ENCODE results near the gene NANOG. TPM values are rescaled to one million over a fixed set of nuclear protein-coding genes. Genes with fewer than 3 reads are reported as not detected.
"Not testable (repeated sequence)": the region's sequence is repeated elsewhere in the genome, so short reads cannot be mapped to it uniquely, and the experiment has no call there.

The NANOG gene
- total RNA-seq, 2 donors from 2014 or later: not detected

- H3K4me1 ChIP-seq: no peaks in the 10 kb centered on the region
- no peak overlapping the region for H3K27ac ChIP-seq
- H3K4me3 ChIP-seq: no peak overlapping the region
- DNase-seq (ENCODE audit: low spot score): no peak
- H3K27me3 ChIP-seq: no peaks in the 10 kb centered on the region
- no peaks in the 10 kb centered on the region for H3K36me3 ChIP-seq
- TF ChIP-seq, protein P1, sequence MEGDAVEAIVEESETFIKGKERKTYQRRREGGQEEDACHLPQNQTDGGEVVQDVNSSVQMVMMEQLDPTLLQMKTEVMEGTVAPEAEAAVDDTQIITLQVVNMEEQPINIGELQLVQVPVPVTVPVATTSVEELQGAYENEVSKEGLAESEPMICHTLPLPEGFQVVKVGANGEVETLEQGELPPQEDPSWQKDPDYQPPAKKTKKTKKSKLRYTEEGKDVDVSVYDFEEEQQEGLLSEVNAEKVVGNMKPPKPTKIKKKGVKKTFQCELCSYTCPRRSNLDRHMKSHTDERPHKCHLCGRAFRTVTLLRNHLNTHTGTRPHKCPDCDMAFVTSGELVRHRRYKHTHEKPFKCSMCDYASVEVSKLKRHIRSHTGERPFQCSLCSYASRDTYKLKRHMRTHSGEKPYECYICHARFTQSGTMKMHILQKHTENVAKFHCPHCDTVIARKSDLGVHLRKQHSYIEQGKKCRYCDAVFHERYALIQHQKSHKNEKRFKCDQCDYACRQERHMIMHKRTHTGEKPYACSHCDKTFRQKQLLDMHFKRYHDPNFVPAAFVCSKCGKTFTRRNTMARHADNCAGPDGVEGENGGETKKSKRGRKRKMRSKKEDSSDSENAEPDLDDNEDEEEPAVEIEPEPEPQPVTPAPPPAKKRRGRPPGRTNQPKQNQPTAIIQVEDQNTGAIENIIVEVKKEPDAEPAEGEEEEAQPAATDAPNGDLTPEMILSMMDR (IDR thresholded peaks at IDR 0.05): no peak
- H3K9me3 ChIP-seq: no peaks in the 10 kb centered on the region
These were observed 32.2 kb upstream of the NANOG start for GRCh38 chr12:7756993-7757392.

- DNase-seq (ENCODE audit: low spot score): no peak
- no peaks in the 10 kb centered on the region for H3K36me3 ChIP-seq
- H3K4me3 ChIP-seq: no peak overlapping the region
- no peaks in the 10 kb centered on the region for H3K27me3 ChIP-seq
- TF ChIP-seq, protein P1 (IDR thresholded peaks at IDR 0.05): no peak
- no peaks in the 10 kb centered on the region for H3K4me1 ChIP-seq
- no peak overlapping the region for H3K27ac ChIP-seq
- no peaks in the 10 kb centered on the region for H3K9me3 ChIP-seq
These were observed 30.4 kb upstream of the NANOG start for GRCh38 chr12:7758766-7759140.

DNA sequence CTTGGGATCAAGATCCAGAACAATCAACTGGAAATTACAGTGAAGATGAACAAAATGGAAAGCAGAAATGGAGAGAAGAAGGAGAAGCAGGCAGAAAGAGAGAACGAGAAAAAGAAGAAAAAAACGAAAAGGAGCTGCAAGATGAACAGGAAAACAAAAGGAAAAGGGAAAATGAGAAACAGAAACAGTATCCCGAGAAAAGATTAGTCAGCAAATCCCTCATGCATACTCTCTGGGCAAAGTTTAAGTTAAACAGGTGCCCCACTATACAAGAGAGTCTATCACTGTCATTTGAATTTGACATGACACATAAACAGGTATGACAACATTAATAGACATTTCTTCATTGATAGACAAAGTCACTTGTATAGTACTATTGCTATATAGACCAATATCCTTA is 19.2 kb upstream of the NANOG start:
- H3K4me3 ChIP-seq: no peak overlapping the region
- H3K27ac ChIP-seq: no peak overlapping the region
- no peaks in the 10 kb centered on the region for H3K4me1 ChIP-seq
- H3K36me3 ChIP-seq: no peaks in the 10 kb centered on the region
- H3K27me3 ChIP-seq: no peaks in the 10 kb centered on the region
- no peaks in the 10 kb centered on the region for H3K9me3 ChIP-seq
- DNase-seq (ENCODE audit: low spot score): no peak
- TF ChIP-seq, protein P1 (IDR thresholded peaks at IDR 0.05): no peak

DNA sequence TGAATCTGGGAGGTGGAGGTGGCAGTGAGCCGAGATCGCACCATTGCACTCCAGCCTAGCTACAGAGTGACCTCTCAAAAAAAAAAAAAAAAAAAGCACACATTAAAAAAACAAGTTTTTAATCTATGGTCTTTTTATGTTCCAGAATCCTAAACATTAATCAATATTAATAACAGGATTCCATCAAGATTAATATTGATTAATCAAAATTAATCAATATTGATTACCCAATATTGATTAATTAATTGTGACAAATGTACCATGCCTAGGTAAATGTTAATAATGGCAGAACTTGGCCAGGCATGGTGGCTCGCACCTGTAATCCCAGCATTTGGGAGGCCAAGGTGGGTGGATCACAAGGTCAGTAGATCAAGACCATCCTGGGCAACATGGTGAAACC is 7.9 kb upstream of the NANOG start:
- no peaks in the 10 kb centered on the region for H3K27me3 ChIP-seq
- no peak overlapping the region for H3K4me3 ChIP-seq
- no peak for DNase-seq (ENCODE audit: low spot score)
- TF ChIP-seq, protein P1 (IDR thresholded peaks at IDR 0.05): no peak
- no peaks in the 10 kb centered on the region for H3K36me3 ChIP-seq
- no peak overlapping the region for H3K27ac ChIP-seq
- H3K9me3 ChIP-seq: no peaks in the 10 kb centered on the region
- H3K4me1 ChIP-seq: no peaks in the 10 kb centered on the region

DNA sequence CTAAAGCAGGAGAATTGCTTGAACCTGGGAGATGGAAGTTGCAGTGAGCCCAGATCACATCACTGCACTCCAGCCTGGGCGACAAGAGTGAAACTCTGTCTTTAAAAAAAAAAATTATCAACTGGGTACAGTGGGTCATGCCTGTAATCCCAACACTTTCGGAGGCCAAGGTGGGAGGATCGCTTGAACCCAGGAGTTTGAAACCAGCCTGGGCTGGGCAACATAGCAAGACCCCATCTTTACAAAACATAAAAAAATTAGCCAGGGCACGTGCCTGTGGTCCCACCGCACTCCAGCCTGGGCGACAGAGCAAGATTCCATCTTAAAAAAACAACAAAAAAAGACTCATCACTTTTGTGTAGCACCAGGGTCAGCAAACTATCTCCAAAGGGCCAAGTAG is 7.1 kb upstream of the NANOG start:
- TF ChIP-seq, protein P1 (IDR thresholded peaks at IDR 0.05): no peak
- no peak overlapping the region for H3K4me3 ChIP-seq
- no peaks in the 10 kb centered on the region for H3K27me3 ChIP-seq
- no peaks in the 10 kb centered on the region for H3K36me3 ChIP-seq
- H3K9me3 ChIP-seq: no peaks in the 10 kb centered on the region
- DNase-seq (ENCODE audit: low spot score): no peak
- no peak overlapping the region for H3K27ac ChIP-seq
- H3K4me1 ChIP-seq: no peaks in the 10 kb centered on the region

GRCh38 chr12:7783433-7783832 is 5.8 kb upstream of the NANOG start:
- DNase-seq (ENCODE audit: low spot score); H3K27me3 ChIP-seq; H3K4me1 ChIP-seq; H3K9me3 ChIP-seq; H3K4me3 ChIP-seq; H3K27ac ChIP-seq; H3K36me3 ChIP-seq: not testable (repeated sequence)

Measured in right atrium auricular region (tissue), 2 donors.